GM12892 (cell line): Measurements from ENCODE around the gene RTN4RL1.

Source experiments
- DNase-seq: peaks from one replicate; pipeline ENCODE4 v3.0.0; 2011; ENCODE audit not compliant: insufficient read length
- FAIRE-seq: peaks from 2 replicates; lab custom pipeline; 2011; peaks lifted over from hg19 to GRCh38; lab: Jason Lieb, UNC
- POLR2A ChIP-seq: IDR thresholded peaks from 2 replicates; pipeline ENCODE4 v1.6.1; 2011; ENCODE audit warnings: low read depth, low read length, control low read depth
- POLR2AphosphoS5 ChIP-seq: IDR thresholded peaks from 2 replicates; pipeline ENCODE4 v1.6.1; 2011; ENCODE audit warnings: low read depth, low read length, control low read depth
- TAF1 ChIP-seq: IDR thresholded peaks from 2 replicates; pipeline ENCODE4 v1.6.1; 2011; ENCODE audit warnings: low read depth, mild to moderate bottlenecking, control low read depth, low read length, borderline replicate concordance

Gene RTN4RL1

GRCh38 chr17:1942666-1943435 lies 82.3 kb downstream of the RTN4RL1 start:
- no peak for FAIRE-seq
- no peak for DNase-seq
- TF ChIP-seq POLR2A (no peak), POLR2AphosphoS5 (no peak), TAF1 (no peak)

GRCh38 chr17:1942066-1942365 lies 83.1 kb downstream of the RTN4RL1 start:
- no peak for FAIRE-seq
- DNase-seq, result no peak
- TF ChIP-seq POLR2AphosphoS5, result no peak
- TF ChIP-seq POLR2A, result no peak
- no peak for TF ChIP-seq TAF1

DNA sequence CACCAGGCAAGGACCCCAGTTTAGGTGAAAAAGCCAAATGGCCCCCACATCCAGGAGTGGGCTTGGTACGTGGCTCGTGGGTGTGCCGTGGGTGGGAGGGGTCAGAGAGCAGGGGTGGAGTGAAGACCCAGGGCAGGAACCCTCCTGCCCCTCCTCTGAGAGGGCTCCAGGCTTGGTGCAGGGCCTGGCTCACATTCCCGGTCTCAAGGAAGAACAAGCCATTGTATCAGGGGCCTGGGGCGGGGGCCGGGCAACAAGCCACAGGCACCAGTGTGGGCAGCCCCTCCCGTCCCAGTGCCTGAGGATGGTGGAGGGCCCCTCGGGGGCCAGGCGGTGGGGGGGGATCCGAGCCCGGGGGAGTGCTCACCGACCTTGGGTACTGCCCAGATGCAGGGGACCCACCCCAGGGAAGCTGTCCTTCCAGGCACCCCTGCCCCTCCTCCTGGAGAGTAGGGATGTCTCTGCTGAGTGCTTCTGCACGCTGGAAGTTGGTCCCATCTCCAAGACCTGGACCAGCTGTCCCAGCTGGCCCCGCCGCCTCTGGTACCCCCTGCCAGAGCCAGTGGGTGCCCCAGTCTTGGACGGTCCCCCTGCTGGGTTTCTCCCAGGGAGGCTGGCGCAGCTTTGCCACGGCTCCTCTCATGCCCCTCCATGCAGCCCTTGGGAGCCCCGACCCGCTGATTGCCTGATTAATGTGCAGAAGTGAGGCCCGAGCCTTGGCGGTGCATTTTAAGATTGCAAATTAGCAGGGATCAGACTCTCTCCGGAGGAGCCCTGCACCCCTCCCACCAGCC lies 83.7 kb downstream of the RTN4RL1 start:
- DNase-seq (no peak), FAIRE-seq (no peak)
- no peak for TF ChIP-seq POLR2A

- DNase-seq, result no peak
Observed at GRCh38 chr17:1940810-1941185, 84.3 kb downstream of the RTN4RL1 start.

DNA sequence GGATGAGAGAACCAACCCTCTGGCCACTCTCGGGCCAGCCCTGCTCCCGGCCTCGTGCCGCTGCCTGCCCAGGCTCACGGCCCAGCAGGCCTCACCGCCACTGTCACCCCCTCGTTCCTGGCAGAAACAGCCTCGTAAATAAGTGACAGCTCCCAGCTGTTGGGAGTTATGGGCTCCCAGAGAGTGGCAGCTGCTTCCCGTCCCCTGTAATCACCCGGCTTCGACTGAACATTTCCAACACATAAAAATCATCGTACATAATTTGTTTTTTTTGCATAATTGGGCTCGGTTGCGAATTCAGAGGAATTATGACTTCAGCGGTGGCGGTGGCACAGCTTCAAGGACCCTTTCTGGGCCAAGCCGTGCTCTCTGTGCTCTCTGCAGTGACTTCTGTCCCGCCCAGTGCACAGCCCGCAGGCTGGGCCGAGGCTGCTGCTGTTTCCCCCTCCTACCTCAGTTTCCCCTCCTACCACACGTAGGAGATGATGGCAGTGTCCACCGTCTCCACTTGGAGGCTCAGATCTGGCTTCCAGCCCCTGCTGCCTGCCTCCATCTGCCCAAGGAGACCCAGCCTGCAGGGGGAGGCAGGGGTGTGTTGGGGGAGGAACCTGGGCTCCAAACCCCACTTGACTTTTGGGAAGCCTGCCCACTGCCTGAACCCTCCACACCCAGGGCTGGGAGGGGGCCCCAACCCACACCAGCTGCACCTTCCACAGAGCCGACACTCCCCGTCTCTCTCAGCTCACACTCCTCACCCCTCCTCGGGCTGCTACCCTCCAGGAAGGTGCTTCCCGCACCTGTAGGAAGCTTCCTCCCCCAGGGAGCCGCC lies 84.9 kb downstream of the RTN4RL1 start:
- FAIRE-seq (no peak), DNase-seq (no peak)
- TF ChIP-seq POLR2A (no peak), POLR2AphosphoS5 (no peak), TAF1 (no peak)

More at GRCh38 chr17:1940810-1941185, 84.3 kb downstream of the RTN4RL1 start:
- FAIRE-seq, result no peak
- TF ChIP-seq POLR2AphosphoS5 (no peak), TAF1 (no peak), POLR2A (no peak)

GRCh38 chr17:1937461-1937860 lies 87.7 kb downstream of the RTN4RL1 start:
- FAIRE-seq (no peak), DNase-seq (no peak)
- TF ChIP-seq POLR2AphosphoS5 (no peak), POLR2A (no peak), TAF1 (no peak)

DNA sequence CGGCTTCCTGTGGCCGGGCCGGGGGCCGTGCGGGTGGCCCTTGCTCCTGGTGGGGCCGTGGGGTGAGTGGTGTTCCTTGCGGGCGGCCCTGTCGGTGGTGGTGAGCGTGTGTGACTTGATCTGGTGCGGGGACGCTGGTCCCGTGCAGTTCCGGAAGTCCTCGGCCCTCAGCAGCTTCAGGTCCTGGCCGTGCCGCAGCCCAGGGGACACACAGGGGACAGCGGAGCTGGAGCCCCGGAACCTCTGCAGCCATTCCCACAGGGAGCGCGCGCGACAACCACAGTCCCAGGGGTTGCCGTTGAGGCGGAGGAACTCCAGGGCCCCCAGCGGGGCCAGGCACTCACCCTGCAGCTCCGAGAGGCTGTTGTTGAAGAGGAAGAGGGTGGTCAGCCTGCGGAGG lies 88.4 kb downstream of the RTN4RL1 start:
- FAIRE-seq (no peak), DNase-seq (no peak)
- TF ChIP-seq POLR2AphosphoS5, result no peak
- TF ChIP-seq POLR2A, result no peak
- TF ChIP-seq TAF1, result no peak

GRCh38 chr17:1934901-1935300 lies 90.2 kb downstream of the RTN4RL1 start:
- FAIRE-seq, result no peak
- no peak for TF ChIP-seq POLR2AphosphoS5
- TF ChIP-seq TAF1, result no peak
- no peak for TF ChIP-seq POLR2A

DNA sequence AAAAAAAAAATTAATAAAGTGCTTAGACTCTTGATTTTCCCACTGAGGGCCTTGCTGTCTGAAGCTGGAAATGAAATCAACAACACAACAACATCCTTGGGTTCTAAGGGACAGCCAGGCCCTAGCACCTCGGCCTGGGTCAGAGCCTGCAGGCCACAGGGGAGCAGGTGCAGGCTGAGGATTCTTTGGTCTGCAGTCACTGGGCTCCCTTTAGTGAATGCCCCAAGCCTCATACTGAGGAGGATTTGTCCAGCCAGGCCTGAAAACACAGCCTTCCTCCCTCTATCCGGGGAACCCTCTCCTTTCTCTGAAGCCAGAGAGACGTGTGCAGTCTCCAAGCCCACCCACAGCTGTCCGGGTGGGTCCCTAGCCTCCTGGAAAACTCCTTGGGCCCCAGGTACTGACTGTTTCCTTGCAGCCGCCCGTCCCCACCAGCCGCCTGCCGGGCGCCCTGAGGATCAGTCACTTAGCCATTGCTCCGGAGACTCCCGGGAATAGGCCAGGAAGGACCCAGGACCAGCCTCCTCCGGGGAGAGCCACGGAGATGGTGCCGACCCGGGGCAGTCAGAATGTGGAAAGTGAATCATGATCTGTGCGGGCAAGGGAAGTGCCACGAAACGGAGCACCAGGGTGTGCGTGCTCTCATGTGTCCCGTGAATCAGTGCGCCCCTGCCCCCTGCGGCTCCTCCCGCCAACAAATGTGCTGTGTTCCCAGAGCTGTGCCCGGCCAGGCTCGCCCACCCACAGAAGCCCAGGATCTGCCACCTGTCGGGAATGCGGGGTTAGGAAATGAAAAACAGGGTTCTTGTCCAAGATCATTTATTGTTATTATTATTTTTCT lies 91.0 kb downstream of the RTN4RL1 start:
- TF ChIP-seq POLR2AphosphoS5, result no peak
- no peak for TF ChIP-seq TAF1
- TF ChIP-seq POLR2A, result no peak
- DNase-seq (no peak), FAIRE-seq (no peak)

More at GRCh38 chr17:1934901-1935300, 90.2 kb downstream of the RTN4RL1 start:
- no peak for DNase-seq

DNA sequence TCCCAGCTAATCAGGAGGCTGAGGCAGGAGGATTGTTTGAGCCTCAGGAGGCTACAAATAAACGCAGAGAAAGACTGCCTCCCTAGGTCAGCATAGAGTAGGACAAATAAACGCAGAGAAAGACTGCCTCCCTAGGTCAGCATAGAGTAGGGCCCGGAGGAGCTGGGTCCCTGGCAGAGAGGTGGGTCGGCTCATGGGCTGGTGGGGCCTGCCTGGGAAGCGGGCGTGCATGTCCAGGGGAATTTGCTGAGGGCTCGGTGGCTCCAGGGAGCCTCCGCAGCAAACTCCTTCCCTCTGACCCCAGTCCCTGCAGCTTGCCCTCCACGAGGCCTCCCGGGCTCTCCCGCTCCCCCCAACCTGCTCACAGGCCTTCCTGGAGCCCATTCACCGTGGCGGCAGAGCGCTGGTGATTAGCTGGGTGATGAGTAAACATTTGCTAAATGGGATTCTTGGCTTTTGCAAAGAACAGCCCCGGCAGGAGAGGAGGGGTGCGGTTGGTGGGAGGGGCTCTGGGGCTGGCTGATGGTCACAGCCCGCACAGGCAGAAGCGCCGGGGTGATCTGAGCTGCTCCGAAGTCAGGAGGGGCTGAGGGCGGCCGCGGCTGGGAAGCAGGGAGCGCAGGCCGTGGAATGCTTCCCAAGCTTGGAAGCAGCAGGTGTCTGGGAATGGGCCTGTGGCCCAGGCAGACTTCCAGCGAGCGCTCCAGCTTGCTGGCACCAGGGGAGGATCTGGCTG lies 93.1 kb downstream of the RTN4RL1 start:
- no peak for TF ChIP-seq TAF1
- TF ChIP-seq POLR2AphosphoS5, result no peak
- TF ChIP-seq POLR2A, result no peak
- FAIRE-seq, result no peak
- no peak for DNase-seq
